Metanephros (tissue), 1 donor: ENCODE measurements around the gene FAM210B. TPM values are rescaled to one million over a fixed set of nuclear protein-coding genes. Genes with fewer than 3 reads are reported as not detected.

Experiments
- total RNA-seq: library from RNA; depleted of rRNA; stranded (reverse); fragments of >200 nt; gene quantifications from one replicate; pipeline ENCODE4 v1.2.3, GENCODE V29; 2014

The FAM210B gene
- 39.1 TPM for total RNA-seq

GRCh38 chr20:56358600-56359211 is at the start of gene FAM210B:
Gene FAM210B (plus strand): TSS chr20:56358974. CDS start chr20:56359006, 32 bp downstream.

GRCh38 chr20:56392132-56392880 is 33.5 kb downstream of the FAM210B start, which contains the start of the genes AURKA and CSTF1:
Gene AURKA (minus strand): TSS chr20:56392215. CDS start chr20:56388197, 4,018 bp downstream.
Gene CSTF1 (plus strand): TSS chr20:56392645. CDS start chr20:56395553, 2,908 bp downstream.

GRCh38 chr20:56411759-56412472 is 53.1 kb downstream of the FAM210B start, which contains the start of gene CASS4:
Gene CASS4 (plus strand): TSS chr20:56412260. CDS start chr20:56412459, 199 bp downstream.

Other genes with a start within 250 kb of the FAM210B start
- not detected for gene MC3R, start 110.2 kb upstream of the FAM210B start, total RNA-seq
- 9.2 TPM for gene AURKA, start 33.2 kb downstream of the FAM210B start, total RNA-seq
- gene CSTF1, start 33.7 kb downstream of the FAM210B start, total RNA-seq = 50.3 TPM
- gene CASS4, start 53.3 kb downstream of the FAM210B start, total RNA-seq = 4.1 TPM
- 57.2 TPM for gene RTF2, start 109.7 kb downstream of the FAM210B start, total RNA-seq
- not detected for gene FAM209A, start 165.8 kb downstream of the FAM210B start, total RNA-seq
- not detected for gene FAM209B, start 174.3 kb downstream of the FAM210B start, total RNA-seq